IMR-90 (cell line): ENCODE measurements around the gene KIF1A. TPM values are rescaled to one million over a fixed set of nuclear protein-coding genes. Genes with fewer than 3 reads are reported as not detected.

ENCODE experiments used
- ATAC-seq: fragments of 200-7000 bp; cut with Tn5 transposase; 2 replicates; pipeline ENCODE4 v1.9.1; 2020; ENCODE audit warnings: low read depth, mild to moderate bottlenecking, moderate library complexity
- BruUV-seq: library from RNA; stranded (reverse); fragments of 400-500 nt; replicated peaks from 2 replicates; lab custom pipeline; 2021; lab: Mats Ljungman, UMichigan
- CTCF ChIA-PET: fragments of 300-600 bp; formaldehyde crosslinking; extraction: SDS; loops from one replicate; lab custom pipeline; 2021; ENCODE audit warnings: antibody characterized with exemption; lab: Yijun Ruan, JAX
- POLR2A ChIA-PET: fragments of 300-600 bp; sonication (Branson Sonifier 250); formaldehyde crosslinking; loops from one replicate; lab custom pipeline; 2022; ENCODE audit warnings: antibody characterized with exemption; ENCODE audit not compliant: unreplicated experiment; lab: Charles Lee
- DNase-seq: peaks from one replicate; pipeline ENCODE4 v3.0.0; 2013
- H2AFZ ChIP-seq: replicated peaks from 2 replicates; pipeline ENCODE3; 2013; ENCODE audit warnings: low read length, mild to moderate bottlenecking; ENCODE audit not compliant: poor library complexity
- H2AK5ac ChIP-seq: 2 replicates; pipeline ENCODE4 v1.6.1; 2013; ENCODE audit warnings: low read depth, low read length, inconsistent platforms
- H2AK9ac ChIP-seq: replicated peaks from 2 replicates; pipeline ENCODE3; 2013; ENCODE audit warnings: mild to moderate bottlenecking, low read depth, low read length, moderate library complexity; ENCODE audit not compliant: poor library complexity
- H2BK120ac ChIP-seq: 2 replicates; pipeline ENCODE4 v1.6.1; 2013; ENCODE audit warnings: low read depth, low read length, inconsistent platforms
- H2BK15ac ChIP-seq: 3 replicates; pipeline ENCODE4 v1.6.1; 2013; ENCODE audit warnings: low read depth, low read length, inconsistent platforms
- H2BK20ac ChIP-seq: 2 replicates; pipeline ENCODE4 v1.6.1; 2013; ENCODE audit warnings: low read depth, mild to moderate bottlenecking, inconsistent platforms, low read length, moderate library complexity
- H2BK5ac ChIP-seq: 2 replicates; pipeline ENCODE4 v1.6.1; 2013; ENCODE audit warnings: mild to moderate bottlenecking, low read depth, low read length, inconsistent platforms; ENCODE audit not compliant: poor library complexity, severe bottlenecking
- H3K14ac ChIP-seq: replicated peaks from 2 replicates; pipeline ENCODE4 v1.6.1; 2013; ENCODE audit warnings: low read depth, low read length, inconsistent platforms
- H3K18ac ChIP-seq: 2 replicates; pipeline ENCODE4 v1.6.1; 2013; ENCODE audit warnings: low read depth, low read length, control low read depth
- H3K23ac ChIP-seq: 2 replicates; pipeline ENCODE4 v1.6.1; 2013; ENCODE audit warnings: low read depth, low read length, inconsistent platforms
- H3K27ac ChIP-seq: 2 replicates; pipeline ENCODE4 v1.5.1; 2013; ENCODE audit warnings: mild to moderate bottlenecking, control low read depth, low read length; ENCODE audit not compliant: insufficient read depth
- H3K27me3 ChIP-seq: 2 replicates; pipeline ENCODE4 v1.6.1; 2013; ENCODE audit warnings: low read length; ENCODE audit not compliant: control insufficient read depth, insufficient read depth
- H3K36me3 ChIP-seq: 2 replicates; pipeline ENCODE4 v1.6.1; 2013; ENCODE audit warnings: low read length, mixed read lengths; ENCODE audit not compliant: control insufficient read depth, insufficient read depth
- H3K4ac ChIP-seq: 2 replicates; pipeline ENCODE4 v1.6.1; 2013; ENCODE audit warnings: low read depth, low read length, inconsistent platforms
- H3K4me1 ChIP-seq: 2 replicates; pipeline ENCODE4 v1.6.1; 2013; ENCODE audit warnings: low read length, mixed read lengths; ENCODE audit not compliant: control insufficient read depth, insufficient read depth
- H3K4me2 ChIP-seq: 2 replicates; pipeline ENCODE4 v1.6.1; 2013; ENCODE audit warnings: low read depth, mild to moderate bottlenecking, control low read depth, low read length, moderate library complexity
- H3K4me3 ChIP-seq: 2 replicates; pipeline ENCODE4 v1.5.1; 2013; ENCODE audit warnings: low read depth, mild to moderate bottlenecking, control low read depth, low read length, moderate library complexity; ENCODE audit not compliant: insufficient read depth
- H3K56ac ChIP-seq: 2 replicates; pipeline ENCODE4 v1.6.1; 2013; ENCODE audit warnings: low read length, inconsistent platforms; ENCODE audit not compliant: insufficient read depth; ENCODE audit errors: extremely low read depth
- H3K79me1 ChIP-seq, 2 experiments: 2 replicates each; pipeline ENCODE4 v1.6.1; 2013; ENCODE audit warnings: low read length in 2 of 2, inconsistent platforms in 1 of 2, low read depth in 1 of 2
- H3K9ac ChIP-seq: 2 replicates; pipeline ENCODE4 v1.6.1; 2013; ENCODE audit warnings: low read depth, low read length, control low read depth
- H3K9me1 ChIP-seq: 2 replicates; pipeline ENCODE4 v1.6.1; 2013; ENCODE audit warnings: low read length, inconsistent platforms; ENCODE audit not compliant: insufficient read depth
- H3K9me3 ChIP-seq: 2 replicates; pipeline ENCODE4 v1.6.1; 2013; ENCODE audit warnings: low read length; ENCODE audit not compliant: control insufficient read depth, insufficient read depth
- H4K20me1 ChIP-seq: 2 replicates; pipeline ENCODE4 v1.6.1; 2013; ENCODE audit warnings: low read length, inconsistent platforms; ENCODE audit not compliant: insufficient read depth
- H4K5ac ChIP-seq: 2 replicates; pipeline ENCODE4 v1.6.1; 2013; ENCODE audit warnings: mild to moderate bottlenecking, low read depth, low read length, control low read depth
- H4K8ac ChIP-seq, 2 experiments: 2 replicates each; pipeline ENCODE4 v1.6.1; 2013; ENCODE audit warnings: low read depth in 2 of 2, low read length in 2 of 2, control low read depth in 1 of 2, inconsistent platforms in 1 of 2
- H4K91ac ChIP-seq: 2 replicates; pipeline ENCODE4 v1.6.1; 2013; ENCODE audit warnings: low read depth, low read length, inconsistent platforms; ENCODE audit not compliant: insufficient read depth
- BHLHE40 ChIP-seq: fragments of 150-350 bp; IDR thresholded peaks from 2 replicates; pipeline ENCODE4 v1.6.1; 2016; ENCODE audit warnings: mild to moderate bottlenecking, low read depth, low read length
- CTCF ChIP-seq: conservative IDR thresholded peaks from 2 replicates; pipeline ENCODE4 v1.5.1; 2012; ENCODE audit warnings: mild to moderate bottlenecking, low read depth, low read length, improper control_type of control experiment
- FOS ChIP-seq: fragments of 150-350 bp; IDR thresholded peaks from 2 replicates; pipeline ENCODE4 v1.6.1; 2016; ENCODE audit warnings: low read depth, low read length
- MAFK ChIP-seq: IDR thresholded peaks from 2 replicates; pipeline ENCODE4 v1.6.1; 2012; ENCODE audit warnings: low read depth, low read length, improper control_type of control experiment
- MAZ ChIP-seq: IDR thresholded peaks from 2 replicates; pipeline ENCODE4 v1.6.1; 2012; ENCODE audit warnings: low read depth, mild to moderate bottlenecking, low read length, improper control_type of control experiment, moderate library complexity, borderline replicate concordance
- MXI1 ChIP-seq: IDR thresholded peaks from 2 replicates; pipeline ENCODE4 v1.6.1; 2012; ENCODE audit warnings: low read depth, mild to moderate bottlenecking, low read length, moderate library complexity, borderline replicate concordance
- NFE2L2 ChIP-seq: fragments of 150-350 bp; IDR thresholded peaks from 2 replicates; pipeline ENCODE4 v1.6.1; 2016; ENCODE audit warnings: low read depth, mild to moderate bottlenecking, low read length
- POLR2A ChIP-seq: IDR thresholded peaks from 2 replicates; pipeline ENCODE4 v1.6.1; 2012; ENCODE audit warnings: mild to moderate bottlenecking, low read depth, low read length
- RAD21 ChIP-seq: IDR thresholded peaks from 2 replicates; pipeline ENCODE4 v1.6.1; 2012; ENCODE audit warnings: low read length, improper control_type of control experiment
- RCOR1 ChIP-seq: IDR thresholded peaks from 2 replicates; pipeline ENCODE4 v1.6.1; 2012; ENCODE audit warnings: mild to moderate bottlenecking, low read length, improper control_type of control experiment; ENCODE audit not compliant: insufficient replicate concordance
- SMC3 ChIP-seq: fragments of 150-350 bp; IDR thresholded peaks from 2 replicates; pipeline ENCODE4 v1.6.1; 2016; ENCODE audit warnings: low read depth, mild to moderate bottlenecking, antibody characterized with exemption, low read length, moderate library complexity
- USF2 ChIP-seq: fragments of 150-350 bp; IDR thresholded peaks from 2 replicates; pipeline ENCODE4 v1.6.1; 2017; ENCODE audit warnings: mild to moderate bottlenecking, antibody characterized with exemption, low read length, low read depth
- WGBS, 2 experiments: methylation state at CpG; one replicate each; pipeline versions ENCODE4 v1.1.5 to v1.1.7; 2013; ENCODE audit warnings: missing lambda C conversion rate in 2 of 2; ENCODE audit not compliant: insufficient read length in 1 of 2; ENCODE audit errors: extremely low coverage in 2 of 2; 5-methylcytosine and 5-hydroxymethylcytosine counted together
- dilution Hi-C: fragments of 300-500 bp; cut with HindIII; formaldehyde crosslinking; loops from one replicate; pipeline ENCODE4 v1.14.3; 2018; ENCODE audit warnings: low sequenced_read_pairs; ENCODE audit not compliant: unreplicated experiment
- in situ Hi-C: fragments of 300-500 bp; cut with MboI; formaldehyde crosslinking; loops from 3 replicates; pipeline ENCODE4 v1.14.3; 2019; ENCODE audit warnings: low sequenced_read_pairs, inconsistent platforms, mixed read lengths
- intact Hi-C: fragments of 100-400 bp; cut with micrococcal nuclease; formaldehyde crosslinking; loops from 2 replicates; pipeline ENCODE4 v1.10.0; 2022
- polyA plus RNA-seq, 3 experiments: library from polyadenylated mRNA; depleted of rRNA; stranded (reverse); fragments of >200 nt; gene quantifications; 2 replicates each; pipeline ENCODE4 v1.2.3, GENCODE V29; 2012; ENCODE audit warnings: low replicate concordance in 1 of 3
- total RNA-seq: library from RNA; depleted of rRNA; stranded (reverse); fragments of >200 nt; gene quantifications from 2 replicates; pipeline ENCODE4 v1.2.3, GENCODE V29; 2012

The KIF1A gene
- total and polyA plus RNA-seq, 2 of the 4 experiments (the other 2 are of a cell fraction) = under 0.01 TPM; not detected in 1

- H3K4me2 ChIP-seq = no peak overlapping the region
- no peak overlapping the region for H3K4me3 ChIP-seq
- H4K5ac ChIP-seq = no peak overlapping the region
- no peak overlapping the region for H2BK15ac ChIP-seq
- no peaks in the 10 kb centered on the region for H3K4me1 ChIP-seq
- H3K4ac ChIP-seq = no peak overlapping the region
- H3K14ac ChIP-seq = no peak overlapping the region
- TF ChIP-seq RCOR1 (no peak), FOS (no peak), MXI1 (no peak), SMC3 (no peak), NFE2L2 (no peak), POLR2A (no peak), USF2 (no peak), MAFK (no peak), CTCF (no peak), MAZ (no peak), RAD21 (no peak), BHLHE40 (no peak)
- no peaks in the 10 kb centered on the region for H3K36me3 ChIP-seq
- BruUV-seq = no TSS peak
- peaks cover 6% of the 10 kb centered on the region; the same call in 1 of the 2 replicates for H4K20me1 ChIP-seq
- H3K79me1 ChIP-seq = no peaks in the 10 kb centered on the region
- in situ Hi-C loops (loop anchor here (10.0 kb wide), 1 partner anchor 342 kb away; no protein-coding TSS in a partner anchor), dilution Hi-C loops (no loop called here), intact Hi-C loops (no loop called here)
- no CpG with 5 or more reads among the region's 5 CpGs for WGBS, 2 experiments
- POLR2A ChIA-PET = no interaction called here
- H4K8ac ChIP-seq = no peak overlapping the region
- no peaks in the 10 kb centered on the region for H3K9me1 ChIP-seq
- H3K18ac ChIP-seq = no peak overlapping the region
- no peak overlapping the region for H3K27ac ChIP-seq
- H4K91ac ChIP-seq = no peak overlapping the region
- no peak overlapping the region for H2BK20ac ChIP-seq
- H2BK120ac ChIP-seq = no peak overlapping the region
- H2AK9ac ChIP-seq = no peak overlapping the region
- no peak overlapping the region for H2AFZ ChIP-seq
- ATAC-seq (no peak), DNase-seq (no peak)
- no peaks in the 10 kb centered on the region for H3K9me3 ChIP-seq
- H2AK5ac ChIP-seq = no peak overlapping the region
- CTCF ChIA-PET = interaction anchor here (0.6 kb wide), 1 partner anchor 470 kb away, joined by 3 read pairs; no protein-coding TSS in a partner anchor
- H3K23ac ChIP-seq = no peak overlapping the region
- H3K27me3 ChIP-seq = peaks cover 10% of the 10 kb centered on the region
- H3K9ac ChIP-seq = no peak overlapping the region
- H3K56ac ChIP-seq = no peak overlapping the region
- H2BK5ac ChIP-seq = no peak overlapping the region
Observed at GRCh38 chr2:240846873-240847595, 27.0 kb upstream of the KIF1A start.
